Smooth muscle cell (in vitro differentiated cells): Measurements from ENCODE around the gene OR5AU1. TPM values are rescaled to one million over a fixed set of nuclear protein-coding genes. Genes with fewer than 3 reads are reported as not detected.

ENCODE experiments used
- DNase-seq: peaks from one replicate; lab custom pipeline; 2025; ENCODE audit not compliant: unreplicated experiment; lab: John Stamatoyannopoulos, UW
- H2AFZ ChIP-seq: fragments of 200-600 bp; sonication (generic); 2 replicates; pipeline ENCODE4 v1.6.0; 2016; ENCODE audit warnings: antibody characterized with exemption, low read depth, mild to moderate bottlenecking
- H3F3A ChIP-seq: fragments of 200-600 bp; sonication (generic); 2 replicates; pipeline ENCODE4 v1.6.0; 2017; ENCODE audit warnings: antibody characterized with exemption, low read depth
- H3K27ac ChIP-seq: fragments of 200-600 bp; sonication (generic); 2 replicates; pipeline ENCODE4 v1.5.1; 2016; ENCODE audit warnings: low read depth, mild to moderate bottlenecking
- H3K27me3 ChIP-seq: fragments of 200-600 bp; sonication (generic); 2 replicates; pipeline ENCODE4 v1.6.1; 2016; ENCODE audit warnings: low read depth, mild to moderate bottlenecking
- H3K36me3 ChIP-seq: fragments of 200-600 bp; sonication (generic); 2 replicates; pipeline ENCODE4 v1.5.1; 2016; ENCODE audit warnings: low read depth
- H3K4me1 ChIP-seq: fragments of 200-600 bp; sonication (generic); 2 replicates; pipeline ENCODE4 v1.5.1; 2016; ENCODE audit warnings: low read depth
- H3K4me2 ChIP-seq: fragments of 200-600 bp; sonication (generic); 2 replicates; pipeline ENCODE4 v1.6.0; 2016; ENCODE audit warnings: mild to moderate bottlenecking
- H3K4me3 ChIP-seq: fragments of 200-600 bp; sonication (generic); 2 replicates; pipeline ENCODE4 v1.5.1; 2016; ENCODE audit warnings: mild to moderate bottlenecking
- H3K79me2 ChIP-seq: fragments of 200-600 bp; sonication (generic); 2 replicates; pipeline ENCODE4 v1.6.0; 2016; ENCODE audit warnings: low read depth, mild to moderate bottlenecking
- H3K9ac ChIP-seq: fragments of 200-600 bp; sonication (generic); 2 replicates; pipeline ENCODE4 v1.6.0; 2016; ENCODE audit warnings: low read depth
- H3K9me3 ChIP-seq: fragments of 200-600 bp; sonication (generic); replicated peaks from 2 replicates; pipeline ENCODE4 v1.5.1; 2016; ENCODE audit warnings: low read depth
- H4K20me1 ChIP-seq: fragments of 200-600 bp; sonication (generic); 2 replicates; pipeline ENCODE4 v1.6.0; 2016; ENCODE audit warnings: low read depth
- WGBS: methylation state at CpG from one replicate; pipeline ENCODE4 v1.1.7; 2016; ENCODE audit warnings: low lambda C conversion rate; 5-methylcytosine and 5-hydroxymethylcytosine counted together
- polyA plus RNA-seq: library from polyadenylated mRNA; unstranded; fragments of >200 nt; fragmentation: Nextera tagmentation; extraction: Ambion mirVana; gene quantifications from 2 replicates; pipeline ENCODE4 v1.2.1, GENCODE V29; 2016
- total RNA-seq: library from RNA; depleted of rRNA; stranded (reverse); fragments of >200 nt; gene quantifications from 2 replicates; pipeline ENCODE4 v1.2.3, GENCODE V29; 2014
- TF ChIP-seq, protein P1 (sequence below): fragments of 200-600 bp; sonication (generic); IDR thresholded peaks from 2 replicates; pipeline ENCODE4 v1.5.1; 2017; ENCODE audit warnings: borderline replicate concordance, mild to moderate bottlenecking, antibody characterized with exemption; ENCODE audit not compliant: insufficient read depth, poor library complexity, severe bottlenecking

The OR5AU1 gene
- total and polyA plus RNA-seq, 2 experiments from 2014 or later = not detected

- TF ChIP-seq, protein P1, sequence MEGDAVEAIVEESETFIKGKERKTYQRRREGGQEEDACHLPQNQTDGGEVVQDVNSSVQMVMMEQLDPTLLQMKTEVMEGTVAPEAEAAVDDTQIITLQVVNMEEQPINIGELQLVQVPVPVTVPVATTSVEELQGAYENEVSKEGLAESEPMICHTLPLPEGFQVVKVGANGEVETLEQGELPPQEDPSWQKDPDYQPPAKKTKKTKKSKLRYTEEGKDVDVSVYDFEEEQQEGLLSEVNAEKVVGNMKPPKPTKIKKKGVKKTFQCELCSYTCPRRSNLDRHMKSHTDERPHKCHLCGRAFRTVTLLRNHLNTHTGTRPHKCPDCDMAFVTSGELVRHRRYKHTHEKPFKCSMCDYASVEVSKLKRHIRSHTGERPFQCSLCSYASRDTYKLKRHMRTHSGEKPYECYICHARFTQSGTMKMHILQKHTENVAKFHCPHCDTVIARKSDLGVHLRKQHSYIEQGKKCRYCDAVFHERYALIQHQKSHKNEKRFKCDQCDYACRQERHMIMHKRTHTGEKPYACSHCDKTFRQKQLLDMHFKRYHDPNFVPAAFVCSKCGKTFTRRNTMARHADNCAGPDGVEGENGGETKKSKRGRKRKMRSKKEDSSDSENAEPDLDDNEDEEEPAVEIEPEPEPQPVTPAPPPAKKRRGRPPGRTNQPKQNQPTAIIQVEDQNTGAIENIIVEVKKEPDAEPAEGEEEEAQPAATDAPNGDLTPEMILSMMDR = no peak
- Histone ChIP-seq H3K27me3 (peaks cover 1% of the 10 kb centered on the region), H3K9ac (no peak overlapping the region), H3K79me2 (no peaks in the 10 kb centered on the region), H3K4me1 (no peaks in the 10 kb centered on the region), H4K20me1 (no peaks in the 10 kb centered on the region), H3K4me3 (no peak overlapping the region), H3F3A (no peaks in the 10 kb centered on the region), H3K27ac (no peak overlapping the region), H3K4me2 (no peak overlapping the region), H3K36me3 (no peaks in the 10 kb centered on the region), H2AFZ (no peak overlapping the region), H3K9me3 (peaks cover 2% of the 10 kb centered on the region)
- 85% methylated on average over 4 of the region's 4 CpGs for WGBS
- DNase-seq = no peak
Observed at GRCh38 chr14:21149641-21150367, 6.1 kb downstream of the OR5AU1 start.

DNA sequence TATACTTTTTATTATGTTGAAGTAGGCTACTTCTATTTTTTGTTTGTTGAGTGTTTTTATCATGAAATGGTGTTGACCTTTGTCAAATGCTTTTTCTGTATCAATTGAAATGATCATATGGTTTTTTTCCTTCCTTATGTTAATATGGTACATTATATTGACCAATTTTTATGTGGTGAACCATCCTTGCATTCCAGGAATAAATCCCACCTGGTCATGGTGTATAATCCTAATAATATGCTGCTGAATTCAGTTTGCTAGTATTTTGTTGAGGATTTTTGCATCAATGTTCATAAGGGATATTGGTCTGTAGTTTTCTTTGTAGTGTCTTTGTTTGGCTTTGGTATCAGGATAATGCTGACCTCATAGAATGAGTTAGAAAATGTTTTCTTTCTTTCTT is 10.4 kb downstream of the OR5AU1 start:
- no peak overlapping the region for H3K4me2 ChIP-seq
- H3K4me1 ChIP-seq = no peaks in the 10 kb centered on the region
- H3K4me3 ChIP-seq = no peak overlapping the region
- H3K27me3 ChIP-seq = no peaks in the 10 kb centered on the region
- H3K9me3 ChIP-seq = peaks cover 3% of the 10 kb centered on the region
- no peaks in the 10 kb centered on the region for H3K79me2 ChIP-seq
- H3K9ac ChIP-seq = no peak overlapping the region
- H3K27ac ChIP-seq = no peak overlapping the region
- no peaks in the 10 kb centered on the region for H4K20me1 ChIP-seq
- no peak for DNase-seq
- H2AFZ ChIP-seq = no peak overlapping the region
- TF ChIP-seq, protein P1 = no peak
- H3K36me3 ChIP-seq = no peaks in the 10 kb centered on the region
- no peaks in the 10 kb centered on the region for H3F3A ChIP-seq

DNA sequence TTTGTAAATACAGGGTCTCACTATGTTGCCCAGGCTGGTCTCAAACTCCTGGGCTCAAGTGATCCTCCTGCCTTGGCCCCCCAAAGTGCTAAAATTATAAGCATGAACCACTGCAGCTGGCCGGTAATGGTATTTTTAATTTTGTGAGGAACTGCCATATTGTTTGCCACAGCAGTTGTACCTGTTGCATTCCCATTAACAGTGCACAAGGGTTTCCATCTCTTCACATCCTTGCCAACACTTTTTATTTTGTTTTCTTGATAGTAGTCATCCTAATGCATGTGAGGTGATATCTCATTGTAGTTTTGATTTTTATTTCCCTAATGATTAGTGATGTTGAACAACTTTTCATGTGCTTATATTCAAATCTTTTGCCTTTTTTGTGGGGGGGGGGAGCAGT is 13.5 kb downstream of the OR5AU1 start:
- Histone ChIP-seq H3K27ac (no peak overlapping the region), H3K4me3 (no peak overlapping the region), H3F3A (no peaks in the 10 kb centered on the region), H3K9me3 (peaks cover 3% of the 10 kb centered on the region), H3K9ac (no peak overlapping the region), H4K20me1 (no peaks in the 10 kb centered on the region), H3K27me3 (no peaks in the 10 kb centered on the region), H3K4me1 (no peaks in the 10 kb centered on the region), H3K79me2 (no peaks in the 10 kb centered on the region), H3K36me3 (no peaks in the 10 kb centered on the region), H2AFZ (no peak overlapping the region), H3K4me2 (no peak overlapping the region)
- TF ChIP-seq, protein P1 = no peak
- WGBS = 92% methylated on average over 1 of the region's 1 CpG
- no peak for DNase-seq

DNA sequence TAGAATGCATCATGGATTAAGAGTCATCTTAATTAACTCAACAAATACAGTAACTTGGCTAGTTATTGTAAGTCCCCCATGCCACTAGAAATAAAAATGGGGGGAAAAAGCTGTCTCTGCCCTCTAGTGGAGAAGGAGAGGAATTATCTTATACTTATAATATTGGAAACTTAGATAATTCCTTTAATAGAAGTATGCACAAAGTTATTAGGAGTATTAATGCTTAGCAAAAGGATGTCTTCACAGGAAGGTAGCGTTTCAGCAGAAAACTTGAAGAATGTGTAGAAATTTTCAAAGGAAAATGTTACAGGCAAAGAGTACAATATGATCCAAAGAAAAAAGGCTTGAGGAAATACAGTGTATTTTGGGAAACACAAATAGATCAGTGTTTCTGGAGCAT is 19.8 kb downstream of the OR5AU1 start:
- no peak for DNase-seq
- Histone ChIP-seq H3K9ac (no peak overlapping the region), H3K4me3 (no peak overlapping the region), H3F3A (no peaks in the 10 kb centered on the region), H3K4me2 (no peak overlapping the region), H2AFZ (no peak overlapping the region), H3K9me3 (no peaks in the 10 kb centered on the region), H3K27ac (no peak overlapping the region), H3K27me3 (no peaks in the 10 kb centered on the region), H3K36me3 (no peaks in the 10 kb centered on the region), H3K4me1 (no peaks in the 10 kb centered on the region), H3K79me2 (no peaks in the 10 kb centered on the region), H4K20me1 (no peaks in the 10 kb centered on the region)
- TF ChIP-seq, protein P1 = peak; percentile 74
- WGBS = 9% methylated on average over 1 of the region's 1 CpG
